HG02852 (cell line): ENCODE measurements around the gene NOVA2.

Experiments
- ATAC-seq: cut with Tn5 transposase; IDR thresholded peaks from one replicate; pipeline ENCODE4 v1.9.1; 2021; ENCODE audit warnings: mild to moderate bottlenecking, moderate library complexity; ENCODE audit not compliant: unreplicated experiment

Gene NOVA2, protein sequence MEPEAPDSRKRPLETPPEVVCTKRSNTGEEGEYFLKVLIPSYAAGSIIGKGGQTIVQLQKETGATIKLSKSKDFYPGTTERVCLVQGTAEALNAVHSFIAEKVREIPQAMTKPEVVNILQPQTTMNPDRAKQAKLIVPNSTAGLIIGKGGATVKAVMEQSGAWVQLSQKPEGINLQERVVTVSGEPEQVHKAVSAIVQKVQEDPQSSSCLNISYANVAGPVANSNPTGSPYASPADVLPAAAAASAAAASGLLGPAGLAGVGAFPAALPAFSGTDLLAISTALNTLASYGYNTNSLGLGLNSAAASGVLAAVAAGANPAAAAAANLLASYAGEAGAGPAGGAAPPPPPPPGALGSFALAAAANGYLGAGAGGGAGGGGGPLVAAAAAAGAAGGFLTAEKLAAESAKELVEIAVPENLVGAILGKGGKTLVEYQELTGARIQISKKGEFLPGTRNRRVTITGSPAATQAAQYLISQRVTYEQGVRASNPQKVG

GRCh38 chr19:45973553-45974338, at the start of gene NOVA2:
Gene NOVA2, minus strand, starts transcription at chr19:45973865. Its CDS starts 514 bp downstream, at chr19:45973351.
- ATAC-seq = no peak

- no peak for ATAC-seq
These were observed 49.7 kb upstream of the NOVA2 start for GRCh38 chr19:46023311-46023779.

DNA sequence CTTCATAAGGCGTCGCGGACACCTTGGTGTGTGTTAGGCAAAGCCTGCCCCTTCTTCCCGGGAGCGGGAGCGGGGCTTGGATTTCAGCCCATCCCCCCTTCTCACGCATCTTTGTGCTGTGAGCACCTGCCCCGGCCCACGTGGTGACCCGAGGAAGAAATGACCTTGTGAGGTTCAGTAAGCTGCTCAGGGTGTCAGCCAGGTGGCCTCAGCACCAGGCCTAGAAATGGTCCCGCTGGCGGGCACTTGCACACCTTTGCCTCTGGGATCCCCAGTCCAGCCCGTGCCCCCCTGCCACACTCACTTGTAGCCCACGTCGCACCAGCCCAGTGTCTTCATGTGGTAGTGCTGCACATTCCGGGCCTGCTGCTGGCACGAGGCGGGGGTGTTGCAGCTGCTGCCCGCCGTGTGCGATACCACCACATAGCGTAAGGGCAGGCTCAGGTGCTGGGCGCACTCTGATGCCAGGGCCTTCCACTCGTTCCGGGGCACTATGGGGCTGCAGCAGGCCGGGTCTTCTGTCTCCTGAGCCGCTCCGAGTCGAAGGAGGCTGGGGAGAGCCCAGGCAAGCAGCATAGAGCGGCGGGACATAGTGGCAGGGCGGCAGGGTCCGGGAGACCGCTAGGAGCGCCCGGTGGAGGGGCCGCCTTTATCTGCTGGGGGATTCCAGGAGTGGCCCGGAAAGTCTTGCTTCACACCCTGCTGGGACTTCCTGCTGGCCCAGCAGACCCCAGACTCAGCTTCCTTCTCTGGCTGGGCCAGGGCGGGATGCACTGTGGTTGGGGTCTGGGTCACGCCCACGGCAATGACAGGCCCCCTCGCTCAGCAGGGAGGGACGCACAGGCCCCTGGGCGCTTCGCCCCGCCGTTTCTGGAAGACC, 49.0 kb upstream of the NOVA2 start, which contains the start of gene PGLYRP1:
Gene PGLYRP1 (minus strand): TSS at position 623 of the 880 bp plus-strand sequence. CDS start 32 bp downstream, at position 591.
- no peak for ATAC-seq

DNA sequence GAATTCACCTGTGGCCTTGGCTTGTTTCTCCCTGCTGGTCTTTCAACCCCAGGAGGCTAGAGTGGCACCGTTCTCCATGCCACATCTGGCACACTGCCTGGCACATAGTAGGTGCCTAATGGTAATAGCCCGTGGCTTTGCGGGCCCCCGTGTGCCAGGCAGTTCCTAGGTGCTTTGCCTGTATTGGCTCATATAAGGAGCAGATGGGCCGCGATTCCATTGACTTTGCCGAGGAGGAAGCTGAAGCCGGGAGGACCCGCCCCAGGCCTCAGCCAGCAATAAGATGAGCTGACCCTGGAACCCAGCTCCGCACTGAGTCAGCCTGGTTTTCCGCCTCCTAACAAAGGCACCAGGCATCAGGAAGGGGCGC, 48.4 kb upstream of the NOVA2 start:
- ATAC-seq = no peak

GRCh38 chr19:46021531-46022041, 47.9 kb upstream of the NOVA2 start:
- no peak for ATAC-seq

DNA sequence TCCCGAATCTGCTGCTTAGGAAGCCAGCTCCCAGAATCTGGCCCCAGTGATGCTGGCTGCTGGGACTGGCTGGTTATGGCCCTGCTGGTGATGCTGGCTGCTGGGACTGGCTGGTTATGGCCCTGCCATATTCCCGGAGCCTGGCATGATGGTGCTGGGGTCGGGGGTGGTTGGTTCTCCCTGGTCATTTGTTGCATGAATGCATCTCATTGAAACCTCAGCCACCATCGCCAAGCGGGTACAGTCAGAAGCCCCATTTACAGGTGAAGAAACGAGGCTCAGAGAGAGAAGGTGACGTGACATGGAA, 47.1 kb upstream of the NOVA2 start:
- ATAC-seq = no peak

DNA sequence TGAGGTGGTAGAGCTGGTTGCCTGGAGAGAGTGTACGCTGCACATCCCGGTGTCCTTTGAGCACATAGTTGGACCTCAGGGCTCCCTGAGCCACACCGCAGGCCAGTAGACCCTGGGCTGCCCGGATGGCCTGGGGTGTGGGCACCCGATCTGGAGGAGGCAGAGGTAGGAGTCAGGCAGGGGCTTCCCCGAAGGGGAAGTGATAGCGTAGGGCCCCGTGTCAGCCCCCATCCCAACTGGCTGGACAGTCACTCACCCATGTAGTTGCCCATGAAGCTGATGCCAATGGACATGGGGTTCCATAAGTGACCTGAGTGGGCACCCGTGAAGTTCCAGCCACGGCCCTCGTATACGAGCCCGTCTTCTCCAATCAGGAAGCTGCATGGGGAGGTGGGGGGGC, 45.6 kb upstream of the NOVA2 start:
- no peak for ATAC-seq

GRCh38 chr19:46018729-46019251, 45.1 kb upstream of the NOVA2 start:
- ATAC-seq = no peak

- no peak for ATAC-seq
These were observed 44.4 kb upstream of the NOVA2 start for GRCh38 chr19:46017874-46018675.

DNA sequence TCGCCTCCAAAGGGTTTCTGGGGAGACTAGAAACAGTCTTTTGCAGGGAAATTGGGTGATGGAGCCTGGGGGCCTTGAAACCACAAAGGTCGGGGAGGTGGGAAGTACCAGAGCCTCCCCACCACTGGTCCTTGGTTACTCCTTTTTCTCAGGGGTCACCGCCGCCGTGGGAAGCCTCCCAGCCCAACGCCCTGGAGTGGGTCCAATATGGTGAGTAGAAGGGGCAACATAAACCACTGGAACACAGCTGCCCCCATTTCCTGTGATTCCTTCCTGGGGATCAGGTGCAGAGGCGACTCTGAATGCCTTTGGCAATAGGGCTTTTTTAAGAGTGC, 43.4 kb upstream of the NOVA2 start:
- no peak for ATAC-seq

DNA sequence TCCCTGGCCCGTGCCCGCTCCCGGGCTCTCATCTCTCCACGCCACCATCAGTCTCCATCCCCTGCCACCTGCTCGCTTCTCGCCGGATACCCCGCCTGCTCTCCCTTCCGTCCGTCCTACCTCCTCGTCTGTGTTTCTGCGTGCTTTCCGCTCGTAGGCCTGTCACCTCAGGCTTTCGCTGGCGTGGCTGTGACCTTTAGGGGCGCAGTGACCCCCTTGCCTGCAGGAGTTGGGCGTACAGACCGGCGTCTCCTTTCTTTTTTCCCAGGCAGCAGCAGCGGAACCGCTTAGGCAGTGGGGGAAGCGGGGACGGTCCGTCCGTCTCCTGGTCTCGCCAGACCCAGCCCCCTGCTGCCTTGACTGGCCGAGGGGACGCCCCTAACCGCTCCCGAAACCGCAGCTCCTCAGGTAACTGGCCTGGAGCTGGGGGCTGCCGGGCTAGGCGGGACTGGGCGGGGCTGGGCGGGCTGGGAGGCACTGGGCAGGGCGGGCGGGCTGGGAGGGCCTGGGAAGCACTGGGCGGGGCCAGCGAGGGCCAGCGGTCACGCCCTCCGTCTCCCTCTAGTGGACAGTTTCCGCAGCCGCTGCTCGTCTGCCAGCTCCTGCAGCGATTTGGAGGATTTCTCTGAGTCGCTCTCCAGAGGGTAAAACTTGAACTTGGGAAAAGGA, 42.9 kb upstream of the NOVA2 start:
- no peak for ATAC-seq

GRCh38 chr19:46015687-46016425, 42.2 kb upstream of the NOVA2 start:
- ATAC-seq = no peak

GRCh38 chr19:46014941-46015686, 41.4 kb upstream of the NOVA2 start:
- no peak for ATAC-seq

GRCh38 chr19:46014534-46014933, 40.9 kb upstream of the NOVA2 start:
- no peak for ATAC-seq

DNA sequence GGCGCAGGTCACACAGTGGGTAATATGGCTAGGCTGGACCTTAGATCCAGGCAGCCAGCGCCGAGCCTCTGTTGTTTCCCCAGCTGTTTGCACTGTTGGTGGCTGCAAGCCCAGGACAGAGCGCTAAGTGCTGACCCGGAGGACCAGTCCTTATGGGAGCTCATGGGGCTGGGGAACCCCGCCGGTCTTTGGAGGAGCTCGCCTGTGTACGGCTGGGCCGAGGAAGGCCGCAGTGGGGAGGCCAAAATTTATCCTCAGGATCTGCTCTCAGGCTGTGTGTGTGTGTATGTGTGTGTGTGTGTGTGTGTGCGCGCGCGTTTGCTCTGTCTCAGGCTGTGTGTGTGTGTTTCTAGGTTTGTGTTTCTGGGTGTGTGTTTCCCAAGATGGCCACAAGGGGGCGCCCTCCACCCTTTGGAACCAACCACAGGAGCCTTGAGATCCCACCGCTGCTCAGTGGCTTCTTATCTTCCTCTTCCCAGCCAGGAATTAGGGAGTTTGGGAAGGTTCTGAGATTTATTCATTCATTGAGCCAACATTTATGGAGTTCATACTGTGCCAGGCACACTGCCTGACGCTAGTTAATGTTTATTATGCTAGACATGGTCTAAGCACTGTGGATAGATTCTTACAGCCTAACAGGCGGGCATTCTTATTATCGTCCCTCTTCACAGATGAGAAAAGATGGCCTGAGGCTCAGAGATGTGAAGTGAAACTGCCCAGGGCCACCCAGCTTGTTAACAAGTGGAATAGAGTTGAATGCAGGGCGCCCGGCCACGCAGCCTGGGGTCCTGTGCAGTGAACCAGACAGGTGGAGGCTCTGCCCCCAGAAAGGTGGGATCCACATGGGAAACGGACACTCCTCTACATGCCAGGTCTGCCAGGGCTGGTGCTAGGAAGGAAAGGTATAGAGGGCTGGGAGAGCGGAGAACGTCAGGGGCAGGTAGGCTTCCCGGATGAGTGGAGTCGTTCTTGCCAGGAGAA, 36.2 kb upstream of the NOVA2 start:
- no peak for ATAC-seq

- ATAC-seq = no peak
These were observed 32.7 kb upstream of the NOVA2 start for GRCh38 chr19:46006411-46006810.
